Mucosa of stomach (tissue), 1 donor: Measurements from ENCODE around the gene CASTOR1.

Experiments used
- H3K27me3 ChIP-seq: one replicate; pipeline ENCODE4 v1.7.0; 2013; ENCODE audit warnings: mild to moderate bottlenecking, low read length; ENCODE audit not compliant: control insufficient read depth, insufficient read depth
- H3K36me3 ChIP-seq: one replicate; pipeline ENCODE4 v1.7.0; 2013; ENCODE audit warnings: low read length; ENCODE audit not compliant: control insufficient read depth, insufficient read depth
- H3K4me1 ChIP-seq: one replicate; pipeline ENCODE4 v1.7.0; 2013; ENCODE audit warnings: mild to moderate bottlenecking, low read length; ENCODE audit not compliant: control insufficient read depth, insufficient read depth
- H3K4me3 ChIP-seq: one replicate; pipeline ENCODE4 v1.7.0; 2013; ENCODE audit warnings: low read length
- H3K9ac ChIP-seq: one replicate; pipeline ENCODE4 v1.7.0; 2013; ENCODE audit warnings: mild to moderate bottlenecking, low read length, moderate library complexity
- H3K9me3 ChIP-seq: one replicate; pipeline ENCODE4 v1.7.0; 2013; ENCODE audit warnings: mild to moderate bottlenecking, low read length, moderate library complexity; ENCODE audit not compliant: control insufficient read depth
- donor health status: Pancreatic carcinoma.

CASTOR1 gene

GRCh38 chr22:30305906-30306626, 16.8 kb upstream of the CASTOR1 start:
- H3K9ac ChIP-seq: peak overlapping the region; percentile 64
- no peaks in the 10 kb centered on the region for H3K27me3 ChIP-seq
- peaks cover 96% of the 10 kb centered on the region for H3K4me1 ChIP-seq
- H3K36me3 ChIP-seq: peaks cover 14% of the 10 kb centered on the region
- no peaks in the 10 kb centered on the region for H3K9me3 ChIP-seq
- H3K4me3 ChIP-seq: no peak overlapping the region

- no peak overlapping the region for H3K4me3 ChIP-seq
- H3K9ac ChIP-seq: peak overlapping the region; percentile 64
- peaks cover 93% of the 10 kb centered on the region for H3K4me1 ChIP-seq
Measured at GRCh38 chr22:30305519-30305905, 16.2 kb upstream of the CASTOR1 start.

GRCh38 chr22:30304495-30305244, 15.4 kb upstream of the CASTOR1 start:
- Histone ChIP-seq H3K36me3 (peaks cover 16% of the 10 kb centered on the region), H3K9ac (peak overlapping the region; percentile 64), H3K27me3 (no peaks in the 10 kb centered on the region), H3K4me1 (peaks cover 85% of the 10 kb centered on the region), H3K4me3 (no peak overlapping the region), H3K9me3 (no peaks in the 10 kb centered on the region)

More at GRCh38 chr22:30305519-30305905, 16.2 kb upstream of the CASTOR1 start:
- H3K27me3 ChIP-seq: no peaks in the 10 kb centered on the region
- peaks cover 16% of the 10 kb centered on the region for H3K36me3 ChIP-seq
- no peaks in the 10 kb centered on the region for H3K9me3 ChIP-seq

DNA sequence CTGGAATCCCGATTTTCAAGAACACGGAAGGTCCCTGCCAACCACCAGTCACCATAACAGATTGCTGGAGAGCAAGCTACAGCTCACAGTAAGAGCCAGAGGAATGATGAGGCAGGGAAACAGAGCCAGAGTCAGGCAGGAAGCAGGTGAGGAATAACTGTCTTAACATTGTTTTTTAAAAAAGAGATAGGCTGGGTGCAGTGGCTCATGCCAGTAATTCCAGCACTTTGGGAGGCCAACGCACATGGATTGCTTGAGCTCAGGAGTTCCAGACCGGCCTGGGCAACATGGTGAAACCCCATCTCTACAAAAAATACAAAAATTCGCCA, 13.5 kb upstream of the CASTOR1 start:
- no peaks in the 10 kb centered on the region for H3K27me3 ChIP-seq
- peaks cover 84% of the 10 kb centered on the region for H3K4me1 ChIP-seq
- H3K4me3 ChIP-seq: no peak overlapping the region
- H3K9me3 ChIP-seq: no peaks in the 10 kb centered on the region
- peak overlapping the region; percentile 24 for H3K9ac ChIP-seq
- H3K36me3 ChIP-seq: peaks cover 18% of the 10 kb centered on the region

- Histone ChIP-seq H3K27me3 (no peaks in the 10 kb centered on the region), H3K9me3 (no peaks in the 10 kb centered on the region), H3K9ac (peak overlapping the region; percentile 24), H3K4me1 (peaks cover 86% of the 10 kb centered on the region), H3K36me3 (peaks cover 23% of the 10 kb centered on the region), H3K4me3 (no peak overlapping the region)
Measured at GRCh38 chr22:30301995-30302809, 12.9 kb upstream of the CASTOR1 start.

- peaks cover 31% of the 10 kb centered on the region for H3K36me3 ChIP-seq
- H3K4me3 ChIP-seq: no peak overlapping the region
- peaks cover 62% of the 10 kb centered on the region for H3K4me1 ChIP-seq
- H3K9me3 ChIP-seq: no peaks in the 10 kb centered on the region
- H3K27me3 ChIP-seq: no peaks in the 10 kb centered on the region
- H3K9ac ChIP-seq: no peak overlapping the region
Measured at GRCh38 chr22:30299322-30299721, 10.0 kb upstream of the CASTOR1 start.

GRCh38 chr22:30297991-30298701, 8.8 kb upstream of the CASTOR1 start:
- H3K27me3 ChIP-seq: no peaks in the 10 kb centered on the region
- H3K4me1 ChIP-seq: peaks cover 51% of the 10 kb centered on the region
- H3K9ac ChIP-seq: no peak overlapping the region
- H3K9me3 ChIP-seq: no peaks in the 10 kb centered on the region
- H3K36me3 ChIP-seq: peaks cover 31% of the 10 kb centered on the region
- no peak overlapping the region for H3K4me3 ChIP-seq

DNA sequence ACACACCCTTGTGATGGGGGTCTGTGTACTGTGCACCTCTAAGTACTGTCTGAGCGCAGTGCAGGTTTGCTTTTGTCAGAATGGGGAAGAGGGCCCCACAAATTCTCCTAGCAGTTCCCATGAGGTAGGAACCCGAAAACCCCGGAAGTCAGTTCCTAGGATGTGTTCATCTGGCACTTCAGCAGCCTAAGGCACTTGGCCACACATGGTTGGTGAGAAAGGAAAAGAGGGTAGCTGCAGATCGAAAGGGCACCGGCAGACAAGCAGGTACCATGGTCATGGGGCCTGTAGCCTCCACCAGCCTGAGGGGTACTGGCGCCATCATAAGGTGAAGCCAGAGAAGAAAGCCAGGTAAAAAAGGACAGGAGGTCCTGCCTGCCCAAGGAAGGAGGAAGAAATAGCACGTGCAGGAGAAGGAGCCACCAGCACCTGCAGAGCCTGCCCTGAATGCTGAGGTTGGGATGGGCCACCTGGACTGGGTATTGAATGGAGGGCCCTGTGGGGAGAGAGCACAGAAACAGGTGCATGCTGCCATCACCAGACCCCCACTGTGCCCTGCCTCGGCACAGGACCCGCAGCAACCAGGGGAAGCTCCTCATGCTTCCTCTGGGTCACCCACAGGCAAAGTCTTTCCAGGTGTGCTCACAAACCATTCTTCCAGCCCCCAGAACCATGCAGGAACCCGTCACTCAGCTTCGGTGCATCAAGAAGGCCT, 8.1 kb upstream of the CASTOR1 start:
- H3K27me3 ChIP-seq: no peaks in the 10 kb centered on the region
- no peak overlapping the region for H3K9ac ChIP-seq
- H3K36me3 ChIP-seq: peaks cover 35% of the 10 kb centered on the region
- H3K4me3 ChIP-seq: no peak overlapping the region
- peaks cover 43% of the 10 kb centered on the region for H3K4me1 ChIP-seq
- no peaks in the 10 kb centered on the region for H3K9me3 ChIP-seq

DNA sequence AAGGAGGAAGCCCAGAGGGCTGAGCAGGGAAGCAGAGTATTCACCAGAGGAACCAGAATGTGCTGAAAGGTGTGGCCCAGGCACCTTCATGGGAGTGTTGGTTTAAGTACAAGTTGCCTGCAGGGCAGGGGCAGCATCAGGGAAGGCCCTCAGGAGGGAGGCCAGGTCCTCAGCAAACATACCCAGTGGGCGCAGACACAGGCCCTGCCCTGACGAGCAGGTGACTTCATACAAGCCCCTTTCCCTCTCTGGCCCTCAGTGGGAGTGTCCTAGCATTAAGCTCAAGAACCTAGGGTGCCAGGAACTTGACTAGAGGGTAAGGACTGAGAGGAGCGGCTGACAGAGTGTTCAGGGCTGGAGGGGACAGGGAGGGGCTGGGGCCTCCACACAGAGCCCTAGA, 7.5 kb upstream of the CASTOR1 start:
- Histone ChIP-seq H3K36me3 (peaks cover 34% of the 10 kb centered on the region), H3K4me3 (no peak overlapping the region), H3K27me3 (no peaks in the 10 kb centered on the region), H3K9me3 (no peaks in the 10 kb centered on the region), H3K9ac (no peak overlapping the region), H3K4me1 (peaks cover 37% of the 10 kb centered on the region)

DNA sequence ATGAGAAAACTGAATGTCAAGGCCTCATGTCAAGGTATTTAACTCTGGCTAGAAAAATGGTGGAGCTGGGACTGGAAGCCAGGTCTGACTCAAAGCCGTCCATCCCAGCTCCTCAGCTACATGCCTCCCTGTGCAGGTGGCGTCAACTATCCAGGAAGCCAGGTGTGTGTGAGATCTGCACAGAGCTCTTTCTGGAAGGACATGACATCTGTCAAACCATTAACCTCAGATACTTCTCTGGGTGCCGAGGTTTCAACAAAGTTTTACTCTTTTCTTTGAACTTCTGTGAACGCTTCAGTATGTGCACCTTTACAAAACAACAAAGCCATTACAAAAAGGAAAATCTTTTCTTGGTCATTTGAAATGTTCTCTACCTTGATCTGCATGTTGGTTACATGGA, 7.0 kb upstream of the CASTOR1 start:
- no peak overlapping the region for H3K9ac ChIP-seq
- no peaks in the 10 kb centered on the region for H3K27me3 ChIP-seq
- H3K4me3 ChIP-seq: no peak overlapping the region
- no peaks in the 10 kb centered on the region for H3K9me3 ChIP-seq
- H3K36me3 ChIP-seq: peaks cover 29% of the 10 kb centered on the region
- H3K4me1 ChIP-seq: peaks cover 36% of the 10 kb centered on the region

DNA sequence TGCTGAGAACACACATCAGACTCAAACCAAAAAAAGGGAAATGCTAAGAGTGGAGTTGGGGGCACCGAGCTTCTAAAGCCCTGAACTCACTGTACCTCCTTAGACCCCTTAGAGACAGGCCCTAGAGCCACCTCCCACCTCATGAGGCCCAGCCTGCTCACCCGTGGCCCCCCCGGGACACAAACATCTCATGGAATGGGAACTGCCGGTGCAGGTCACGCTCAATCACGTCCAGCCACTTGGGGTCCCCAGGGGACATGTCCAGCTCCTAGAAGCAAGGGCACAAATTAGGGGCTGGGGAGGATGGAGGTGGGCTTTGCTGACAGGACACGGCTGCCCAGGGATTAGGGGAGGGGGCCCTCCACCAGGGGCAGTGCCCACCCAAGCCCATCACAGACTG, 6.3 kb upstream of the CASTOR1 start:
- Histone ChIP-seq H3K4me1 (peaks cover 39% of the 10 kb centered on the region), H3K9me3 (no peaks in the 10 kb centered on the region), H3K9ac (no peak overlapping the region), H3K36me3 (peaks cover 25% of the 10 kb centered on the region), H3K4me3 (no peak overlapping the region), H3K27me3 (no peaks in the 10 kb centered on the region)
